Amniotic stem cell (primary cell): ENCODE data around the gene LRRC36.

Experiments
- DNase-seq: peaks from one replicate; lab custom pipeline; 2025; lab: John Stamatoyannopoulos, UW

LRRC36 gene

DNA sequence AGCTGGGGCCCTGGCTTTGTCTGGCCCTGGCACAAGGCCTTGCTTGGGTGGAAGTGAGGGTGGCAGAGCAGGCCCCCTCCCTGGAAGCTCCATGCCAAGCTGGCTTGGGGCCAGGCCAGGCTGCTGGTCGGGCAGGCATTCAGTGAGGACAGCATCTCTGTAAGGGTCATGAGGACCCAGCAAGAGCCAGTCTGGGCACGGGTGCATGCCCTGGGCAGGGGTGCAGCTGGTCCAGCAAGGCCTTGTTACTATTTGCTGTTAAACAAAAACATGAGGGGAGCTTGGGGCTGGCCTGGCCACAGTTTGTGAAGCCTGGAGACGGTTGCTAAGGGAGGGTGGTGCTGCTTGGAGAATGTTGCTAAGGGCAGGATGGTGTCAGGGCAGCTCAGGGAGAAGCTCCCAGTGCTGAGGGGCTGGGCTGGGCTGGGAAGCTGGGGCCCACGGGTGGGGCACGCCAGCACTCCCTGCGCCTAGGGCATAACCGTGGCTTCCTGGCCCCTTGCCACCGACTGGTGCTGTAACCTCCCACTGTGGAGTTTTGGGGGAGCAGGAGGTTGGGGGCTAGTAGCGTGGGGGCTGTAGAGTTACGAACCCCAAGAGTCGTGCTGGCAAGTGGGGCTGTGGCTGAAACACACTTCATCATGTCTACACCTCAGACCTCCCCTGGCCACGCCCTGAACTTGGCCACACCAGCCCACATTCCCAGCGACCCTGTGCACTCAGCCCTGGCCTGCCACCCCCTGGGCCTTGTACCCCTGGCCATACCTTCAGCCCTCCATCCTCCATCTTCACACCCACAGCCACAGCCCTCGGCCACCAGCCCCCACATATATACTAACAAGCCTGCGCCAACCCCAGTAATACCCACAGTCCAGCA lies 65.0 kb downstream of the LRRC36 start:
- DNase-seq, result no peak

DNA sequence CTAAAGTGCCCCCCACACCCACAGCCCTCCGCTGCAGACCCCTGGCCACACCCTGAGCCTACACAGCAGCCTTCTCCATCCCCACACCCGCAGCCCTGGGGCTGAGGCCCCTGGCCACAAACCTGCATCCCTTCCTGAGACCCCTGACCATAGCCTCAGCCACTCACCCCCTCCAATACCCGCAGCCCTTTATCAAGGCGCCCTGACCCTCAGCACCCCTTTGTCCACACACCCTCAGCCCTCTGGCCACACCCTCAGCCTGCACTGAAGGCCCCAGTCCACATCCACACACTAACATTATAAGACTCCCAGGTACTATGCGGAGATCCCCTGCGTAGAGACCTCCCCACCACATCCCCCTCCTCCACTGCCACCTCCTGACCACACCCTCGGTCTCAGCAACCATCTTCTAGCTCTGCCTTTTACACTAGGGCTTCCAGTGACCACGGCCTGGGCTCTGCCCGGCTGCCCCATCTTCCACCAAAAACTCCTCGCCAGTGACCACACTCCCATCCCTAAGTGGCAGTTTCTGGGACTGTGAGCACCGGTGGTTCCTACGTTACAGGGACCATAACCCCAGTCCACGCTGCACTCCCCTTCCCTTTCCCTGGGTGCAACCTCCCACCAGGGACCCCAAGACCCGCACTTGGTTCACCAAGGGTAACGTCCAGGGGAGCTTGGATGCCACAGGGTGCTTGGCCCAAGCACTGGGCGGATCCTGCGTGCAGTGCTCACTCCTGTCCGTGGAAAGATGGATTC lies 65.9 kb downstream of the LRRC36 start:
- DNase-seq, result no peak

DNA sequence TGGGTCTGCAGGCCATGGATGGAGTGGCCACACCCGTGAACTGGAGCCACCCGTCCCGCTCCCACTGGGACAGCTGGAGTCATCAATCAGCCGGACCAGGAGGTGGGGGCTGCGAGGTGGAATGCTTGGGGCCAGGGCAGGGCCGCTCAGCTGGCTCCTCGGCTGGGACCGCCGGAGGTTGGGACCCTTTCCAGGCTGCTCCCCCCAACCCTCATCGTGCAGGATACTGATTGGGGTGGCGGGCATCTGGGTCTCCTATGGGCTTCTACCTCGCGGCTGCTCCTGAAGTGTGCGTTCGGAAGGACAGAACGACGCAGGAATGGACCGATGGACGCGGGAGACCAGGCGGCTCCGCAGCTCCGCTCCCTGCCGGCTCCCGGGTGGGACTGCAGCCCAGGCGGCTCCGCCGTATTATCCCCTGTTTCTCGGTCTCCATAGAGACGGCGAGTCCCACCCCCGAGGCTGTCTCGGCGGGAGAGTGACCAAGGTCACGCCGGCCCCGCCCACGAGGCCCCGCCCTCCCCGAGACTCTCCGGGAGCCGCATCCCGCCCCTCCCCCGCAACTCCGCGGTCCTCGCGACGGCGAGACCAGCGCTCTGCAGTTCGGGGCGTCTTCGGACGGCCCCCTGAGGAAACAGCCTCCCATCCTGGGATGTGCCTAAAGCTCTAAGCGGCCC lies 66.6 kb downstream of the LRRC36 start, which contains the start of gene TPPP3:
TPPP3 (minus strand) TSS at position 388 of the 677 bp plus-strand sequence. CDS start 2,387 bp downstream, outside the sequence.
- peak; percentile 34 for DNase-seq

DNA sequence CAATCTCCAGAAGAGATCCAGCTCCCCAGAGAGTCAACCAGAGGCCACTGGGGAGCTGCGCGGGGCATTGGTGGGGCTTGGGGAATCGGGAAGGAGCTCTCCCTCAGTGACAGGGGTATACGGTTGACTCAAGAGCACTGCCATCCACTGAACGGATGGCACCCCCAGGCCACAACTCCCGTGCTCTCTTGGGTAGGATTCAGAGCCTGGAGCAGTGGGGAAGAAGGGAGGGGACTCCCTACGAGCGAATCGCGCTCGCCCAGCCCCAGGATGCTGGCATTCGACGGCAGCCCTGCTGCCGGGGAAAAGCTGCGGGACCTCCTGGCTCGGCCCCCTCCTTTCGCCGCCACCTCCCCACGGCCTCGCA lies 67.2 kb downstream of the LRRC36 start:
- DNase-seq, result no peak

DNA sequence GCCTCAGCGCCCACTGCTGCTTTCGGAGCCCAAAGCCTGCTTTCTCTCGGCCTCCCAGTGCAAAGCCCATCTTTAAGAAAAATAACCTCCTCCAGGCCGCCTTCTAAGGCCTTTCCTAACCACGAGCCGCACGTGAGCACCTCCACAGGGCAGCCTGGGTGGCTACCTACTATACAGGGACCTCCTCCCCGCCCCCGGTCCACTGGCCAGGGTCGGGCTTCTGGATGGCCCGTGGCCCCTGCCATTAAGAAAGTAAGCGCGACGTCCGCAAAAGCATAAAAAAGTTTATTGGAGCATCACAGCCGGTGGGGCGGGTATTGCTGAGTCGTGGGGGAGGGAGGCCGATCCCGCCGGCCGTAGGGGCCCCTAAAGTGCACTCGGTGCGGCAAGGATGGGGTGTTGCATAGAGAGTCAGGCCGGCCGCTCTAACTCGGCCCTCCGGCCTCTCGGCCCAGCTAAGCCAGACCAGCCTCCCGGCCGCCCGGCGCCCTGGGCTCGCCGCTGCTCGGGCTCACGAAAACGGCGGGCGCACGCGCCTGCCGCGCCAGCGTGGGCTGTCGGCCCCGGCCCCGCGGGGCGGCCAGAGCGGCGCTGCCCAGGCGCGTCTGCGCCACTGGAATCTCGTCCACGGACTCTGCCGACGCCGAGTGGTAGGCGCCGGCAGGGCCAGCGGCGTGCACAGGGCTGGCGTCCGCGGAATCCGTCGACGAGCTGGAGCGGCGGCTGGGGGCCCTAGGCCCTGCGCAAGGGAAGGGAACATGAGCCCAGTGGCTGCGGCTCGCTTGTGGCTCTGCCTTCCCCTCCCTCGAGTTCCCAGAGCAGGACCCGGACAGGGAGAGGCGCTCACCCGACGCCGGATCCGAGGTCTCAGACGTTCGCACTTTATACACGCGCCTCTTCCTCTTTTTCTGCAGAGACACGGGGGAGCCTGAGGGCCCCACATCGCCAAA lies 67.8 kb downstream of the LRRC36 start:
- DNase-seq, result no peak

DNA sequence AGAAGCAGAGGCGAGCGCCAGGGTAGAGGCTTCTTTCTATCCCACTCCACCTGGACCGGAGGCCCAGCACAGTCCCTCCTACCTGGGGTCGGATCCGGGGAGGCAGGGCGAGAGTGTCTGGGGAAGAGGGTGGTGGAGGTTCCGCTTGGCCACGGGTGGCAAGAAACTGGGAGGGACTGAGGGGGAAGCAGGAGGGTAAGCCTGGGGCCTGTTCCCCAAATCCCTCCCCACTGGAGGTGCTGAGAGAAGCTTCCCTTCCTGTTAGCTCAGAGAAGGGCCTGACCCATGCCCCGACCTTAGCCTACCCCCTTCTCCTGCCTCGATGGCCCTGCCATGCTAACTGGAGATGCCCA lies 68.5 kb downstream of the LRRC36 start:
- no peak for DNase-seq

DNA sequence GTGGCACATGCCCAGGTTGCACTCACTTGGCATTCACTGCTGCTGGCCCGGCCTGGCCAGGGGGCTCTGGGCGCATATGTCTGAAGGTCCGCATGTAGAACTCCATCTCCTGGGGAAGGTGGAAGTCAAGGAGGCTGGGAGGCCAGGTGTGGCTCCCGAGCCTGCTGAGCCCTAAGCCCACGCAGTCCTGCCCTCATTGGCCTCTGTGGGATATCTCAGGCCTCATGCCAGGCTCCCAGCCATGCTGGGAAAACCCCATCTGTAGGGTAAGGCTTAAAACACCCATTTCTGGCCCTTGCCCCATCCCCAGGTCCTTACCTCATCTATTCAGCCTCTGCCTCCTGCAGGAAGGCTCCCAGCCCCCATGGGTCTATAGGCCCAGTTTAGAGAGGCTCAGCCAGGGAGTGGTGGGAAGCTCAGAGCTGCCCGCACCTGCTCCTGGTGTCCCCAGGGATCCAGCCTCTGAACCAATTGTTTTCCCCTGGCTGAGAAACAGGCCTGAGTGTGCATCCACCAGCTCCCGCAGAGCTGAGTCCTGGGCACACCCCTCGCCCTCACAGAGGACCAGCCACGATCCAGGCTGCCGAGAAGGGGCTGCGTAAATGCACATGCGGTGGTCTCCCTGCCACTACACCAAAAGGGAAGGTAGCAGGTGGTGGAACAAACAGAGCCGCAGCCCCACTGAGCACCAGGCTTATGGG lies 69.0 kb downstream of the LRRC36 start:
- DNase-seq, result no peak

DNA sequence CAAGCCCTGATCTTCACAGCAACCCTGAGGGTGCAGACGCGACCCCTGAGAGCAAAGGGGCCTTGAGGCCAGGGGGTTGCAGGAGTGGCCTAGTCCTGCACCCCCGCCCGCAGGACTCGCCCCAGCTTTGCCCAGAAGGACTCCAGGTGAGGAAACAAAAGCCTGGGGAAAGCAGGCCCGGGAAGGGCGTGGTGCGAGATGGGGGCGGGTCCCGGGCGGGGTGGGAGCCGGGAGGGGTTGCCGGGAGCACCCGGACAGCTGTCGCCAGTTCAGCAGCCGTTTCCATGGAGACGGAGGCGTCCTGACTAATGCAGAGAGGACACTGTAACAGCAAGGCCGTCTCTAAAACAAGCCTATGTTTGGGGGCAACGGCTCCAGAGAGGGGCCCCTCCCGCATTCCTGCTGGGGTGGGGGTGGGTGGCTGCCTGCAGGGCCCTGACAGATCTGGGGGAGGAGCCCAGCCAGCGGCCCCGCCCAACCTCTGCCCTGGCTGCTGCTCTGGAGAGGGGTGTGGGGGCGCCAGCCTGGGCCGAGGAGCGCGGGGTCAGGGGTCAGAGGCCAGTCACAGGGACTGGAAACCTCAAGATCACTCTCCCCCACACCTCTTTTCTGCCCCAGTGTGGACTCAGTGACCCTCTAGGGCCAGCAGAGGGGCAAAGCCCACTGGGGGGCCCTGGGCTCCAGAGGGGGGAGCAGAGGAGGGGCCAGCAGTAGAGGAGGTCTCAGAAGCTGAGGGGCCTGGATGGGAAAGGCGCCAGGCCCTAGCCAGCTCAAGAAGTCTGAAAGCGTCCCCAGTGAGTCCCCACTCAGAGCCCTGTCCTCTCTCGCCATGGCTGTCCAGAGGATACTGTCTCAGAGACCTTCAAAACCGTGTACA lies 69.8 kb downstream of the LRRC36 start:
- no peak for DNase-seq

DNA sequence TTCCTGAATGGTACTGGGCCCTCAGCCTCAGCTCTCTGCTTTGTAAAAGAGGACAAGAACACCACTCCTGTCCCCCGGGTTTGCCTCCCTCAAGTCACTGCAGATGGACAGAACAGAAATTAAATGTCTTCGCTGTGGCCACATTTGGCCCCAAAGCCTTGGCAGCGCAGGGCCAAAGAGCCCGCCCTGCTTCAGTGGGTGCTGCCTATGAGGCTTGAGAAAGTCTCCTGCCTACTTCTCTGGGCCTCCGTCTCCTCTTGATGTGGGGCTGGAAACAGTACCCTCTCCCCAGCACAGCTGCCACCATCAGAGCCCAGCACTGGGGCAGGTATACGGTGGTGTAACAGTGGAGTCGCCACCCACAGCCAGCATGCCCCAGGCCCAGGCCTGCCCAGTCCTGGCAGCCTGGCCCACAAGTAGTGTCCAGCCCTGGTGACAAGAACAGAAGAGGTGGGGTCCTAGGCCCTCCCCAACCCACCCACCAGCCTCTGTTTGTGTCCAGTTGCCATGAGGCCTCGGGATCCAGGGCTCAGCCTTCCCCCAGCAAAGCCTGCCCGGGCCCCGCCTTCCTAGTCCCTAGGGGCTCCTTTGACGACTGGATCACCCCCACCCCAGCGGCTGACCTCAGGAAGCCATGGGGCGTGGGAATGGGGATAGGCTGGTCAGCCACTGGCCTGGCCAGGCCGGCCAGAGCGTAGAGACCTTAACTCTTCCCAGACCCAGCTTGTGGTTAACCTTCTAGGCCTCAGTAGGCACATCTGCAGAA lies 70.6 kb downstream of the LRRC36 start:
- DNase-seq, result no peak

DNA sequence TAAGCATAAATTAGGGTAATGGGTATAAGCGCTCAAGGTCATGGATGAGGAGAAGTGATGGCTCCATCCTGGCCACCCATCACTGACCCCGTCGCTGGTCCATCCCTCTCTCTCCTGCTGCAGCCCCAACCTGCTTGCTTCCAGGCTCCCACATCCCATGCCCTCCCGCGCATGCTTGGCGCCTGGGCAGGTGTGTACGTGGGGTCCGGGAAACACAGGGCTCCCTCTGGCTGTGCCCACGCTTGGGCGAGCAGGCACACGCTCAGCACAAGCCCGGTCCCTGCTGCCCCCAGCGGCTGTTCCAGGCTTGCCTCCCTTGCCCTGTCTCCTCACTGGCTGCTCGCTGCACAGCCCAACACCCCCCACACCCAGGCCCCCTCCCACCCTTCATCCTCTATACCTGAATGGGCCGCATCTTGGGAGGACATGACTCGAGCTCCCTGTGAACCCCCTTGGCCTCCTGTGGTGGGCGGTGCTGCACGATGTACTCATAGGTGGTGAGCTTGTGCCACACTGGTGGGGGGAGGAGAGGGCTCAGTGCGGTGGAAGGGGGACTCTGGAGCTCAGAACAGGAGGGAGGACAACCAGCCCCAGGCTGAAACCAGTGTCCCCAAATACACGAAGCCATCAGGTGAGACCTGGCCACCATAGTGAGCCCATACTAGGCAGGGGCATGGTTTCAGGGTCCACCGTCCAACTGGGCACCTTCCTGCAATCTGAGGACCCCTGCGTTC lies 71.4 kb downstream of the LRRC36 start:
- no peak for DNase-seq

DNA sequence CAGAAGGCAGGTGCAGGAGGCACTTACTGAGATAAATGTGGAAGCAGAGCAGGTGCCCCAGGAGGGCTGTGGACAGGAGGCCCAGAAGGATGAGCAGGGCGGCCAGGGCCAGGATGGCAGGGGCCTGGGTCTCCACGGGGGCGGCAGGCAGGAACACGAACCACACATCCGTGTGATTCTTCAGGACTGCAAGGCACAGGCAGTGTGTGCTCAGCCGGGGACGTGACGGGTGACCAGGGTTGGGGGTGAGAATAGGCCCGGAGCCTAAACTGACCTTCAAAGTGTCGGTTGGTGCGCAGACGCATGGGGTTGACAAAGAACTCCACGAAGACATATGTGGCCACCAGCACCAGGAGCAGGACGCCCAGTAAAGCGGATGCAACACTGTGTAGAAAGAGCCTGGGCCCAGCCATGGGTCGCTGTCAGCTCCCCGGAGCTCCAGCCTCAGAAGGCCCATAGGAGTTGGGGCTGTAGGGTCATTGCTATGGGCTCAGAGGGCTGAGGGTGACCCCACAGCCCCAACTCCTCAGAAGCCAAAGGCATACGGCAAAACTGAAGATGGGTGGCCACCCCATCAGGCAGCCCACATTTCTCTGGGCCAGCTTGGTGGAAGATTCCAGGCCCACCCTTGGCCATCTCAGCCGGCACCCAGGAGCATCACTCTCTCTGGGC lies 72.1 kb downstream of the LRRC36 start:
- no peak for DNase-seq

DNA sequence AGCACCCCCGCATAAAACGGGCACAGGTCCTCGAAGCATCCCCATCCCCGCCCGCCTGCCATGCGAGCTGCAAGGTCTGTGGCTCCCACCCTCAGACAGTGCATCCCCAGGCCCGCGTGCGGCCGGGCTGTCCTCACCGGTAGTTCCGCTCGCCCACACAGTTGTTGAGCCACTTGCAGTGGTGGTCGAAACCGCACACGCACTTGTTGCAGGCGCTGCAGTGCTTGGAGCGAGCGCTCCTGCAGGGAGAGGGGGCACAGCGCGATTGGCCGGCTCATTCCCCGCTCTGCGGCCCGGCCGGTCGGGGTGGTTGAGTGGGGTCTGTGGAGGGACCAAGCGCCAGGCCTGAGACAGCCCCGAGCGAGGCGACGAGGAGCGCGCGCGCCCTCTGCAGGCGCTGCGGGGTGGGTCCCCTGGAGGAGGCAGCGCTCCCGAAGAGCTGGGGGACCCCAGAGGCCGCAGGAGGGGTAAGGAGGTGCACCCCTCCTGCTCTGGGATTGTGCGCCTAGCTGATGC lies 72.7 kb downstream of the LRRC36 start:
- no peak for DNase-seq

DNA sequence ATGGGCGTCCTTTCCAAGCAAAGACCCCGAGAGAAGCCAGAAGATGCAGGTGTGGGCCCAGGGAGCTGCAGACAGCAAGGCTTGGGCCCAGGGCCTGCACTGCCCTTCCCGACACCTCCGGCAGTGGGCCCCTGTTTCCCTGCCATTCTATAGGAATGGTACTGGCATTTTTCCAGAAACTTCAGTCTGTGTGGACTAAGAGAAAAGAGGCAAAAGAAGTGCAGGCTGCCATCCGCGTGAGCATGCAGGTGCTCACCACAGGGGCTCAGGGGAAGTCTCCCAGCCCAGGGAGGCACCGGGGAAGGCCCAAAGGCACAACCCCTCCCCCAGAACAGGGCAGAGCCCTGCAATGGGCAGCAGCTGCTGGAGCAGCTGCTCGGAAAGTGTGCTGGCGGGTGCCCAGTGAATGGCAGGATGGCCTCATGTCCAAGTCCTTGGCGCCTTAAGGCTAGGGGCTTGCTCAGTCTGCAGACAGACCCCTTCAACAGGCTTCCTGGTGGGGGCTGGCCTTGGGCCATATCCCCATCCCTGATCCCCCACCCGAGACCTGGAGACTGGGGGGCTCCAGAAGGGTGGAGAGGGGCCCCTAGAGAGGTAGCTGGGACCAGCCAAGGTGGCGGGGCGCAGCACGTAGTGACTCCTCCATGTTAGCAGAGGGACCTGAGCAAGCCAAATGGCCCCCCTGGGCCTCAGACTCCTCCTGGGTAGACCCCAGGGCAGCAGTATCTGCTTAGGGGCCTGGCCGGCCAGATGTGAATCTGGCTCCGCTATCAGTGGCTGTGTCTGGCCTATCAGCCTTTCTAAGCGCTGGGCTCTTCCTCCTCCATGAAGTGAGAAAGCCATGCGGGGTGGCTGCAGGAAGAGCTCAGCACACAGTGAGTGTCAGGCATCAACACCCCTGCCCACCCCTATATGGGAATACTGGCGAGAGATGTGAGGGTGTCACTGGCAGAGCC lies 73.4 kb downstream of the LRRC36 start:
- DNase-seq, result no peak

DNA sequence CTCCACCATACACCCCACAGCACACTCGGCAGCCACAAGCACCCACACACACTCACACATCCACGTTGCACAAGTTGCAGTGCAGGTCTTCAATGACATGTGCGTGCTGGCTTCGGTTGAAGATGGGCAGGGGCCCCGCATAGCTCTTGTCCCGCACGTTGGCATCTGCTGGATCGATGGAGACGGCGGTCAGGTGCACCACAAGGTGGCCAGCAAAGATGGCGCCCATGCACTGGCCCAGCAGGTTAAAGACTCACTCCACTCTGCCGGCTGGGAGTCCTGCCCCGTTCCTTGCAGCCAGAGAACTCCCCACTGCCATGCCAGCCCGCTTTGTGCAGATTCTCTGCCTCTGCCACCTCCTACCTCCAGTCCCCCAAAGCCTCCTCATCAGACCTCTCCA lies 74.3 kb downstream of the LRRC36 start:
- no peak for DNase-seq

DNA sequence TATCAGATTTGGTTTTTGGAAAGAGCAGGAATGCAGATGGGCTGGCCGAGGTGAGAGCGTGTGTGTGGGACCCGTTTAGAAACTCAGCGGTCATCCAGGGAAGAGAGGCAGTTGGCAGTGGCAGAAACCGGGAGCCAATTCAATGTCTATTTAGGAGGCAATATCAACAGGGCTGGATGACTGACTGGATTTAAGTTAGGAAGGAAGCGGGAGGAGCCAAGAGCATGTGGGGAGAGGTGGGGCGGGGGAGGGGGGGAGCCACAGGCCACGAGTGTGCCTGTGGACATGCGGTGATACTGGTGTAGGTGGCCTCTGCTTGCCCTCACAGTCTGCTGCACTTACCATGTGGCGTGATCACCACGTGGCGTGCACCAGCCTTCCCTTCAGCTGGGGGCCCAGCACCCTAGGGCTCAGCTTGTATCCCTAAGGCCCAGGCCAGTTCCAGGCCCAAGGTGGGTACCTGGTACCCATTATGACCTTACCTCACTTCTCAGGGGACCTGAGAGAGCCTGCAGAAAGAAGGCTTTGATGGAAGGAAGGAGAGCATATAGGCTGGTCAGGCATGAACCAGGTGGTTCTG lies 77.5 kb downstream of the LRRC36 start:
- no peak for DNase-seq

DNA sequence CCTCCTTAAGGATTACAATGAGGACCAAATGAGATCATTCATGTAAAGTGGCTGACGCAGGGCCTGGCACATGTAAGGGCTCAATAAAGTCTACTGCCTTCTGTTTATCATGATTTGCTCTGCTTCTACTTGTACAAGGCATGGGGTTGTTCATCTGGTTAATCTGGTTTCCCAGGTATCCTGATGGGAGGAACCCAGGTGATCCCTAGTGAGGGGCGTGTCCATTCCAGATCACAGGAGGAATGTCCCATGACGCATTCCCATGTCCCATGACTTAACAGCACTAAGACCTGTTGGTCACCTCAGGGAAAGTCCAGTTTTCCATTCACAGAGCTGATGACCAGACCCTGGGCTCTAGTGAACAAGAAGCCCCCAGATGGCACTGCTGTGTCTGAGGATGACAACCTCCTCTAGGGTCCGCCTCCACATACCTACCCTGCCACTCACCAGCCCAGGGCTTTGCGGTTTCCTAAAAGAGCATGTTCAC lies 78.2 kb downstream of the LRRC36 start:
- DNase-seq, result no peak
